H1 (cell line): Measurements from ENCODE around the gene EPHA6. TPM values are rescaled to one million over a fixed set of nuclear protein-coding genes. Genes with fewer than 3 reads are reported as not detected.

Experiments
- CTCF ChIA-PET: fragments of 300-600 bp; sonication (Branson Sonifier 250); formaldehyde crosslinking; loops from one replicate; lab custom pipeline; 2021; ENCODE audit not compliant: partially characterized antibody; lab: Charles Lee
- POLR2A ChIA-PET: fragments of 300-600 bp; sonication (Branson Sonifier 250); formaldehyde crosslinking; loops from one replicate; lab custom pipeline; 2021; ENCODE audit warnings: inconsistent platforms; ENCODE audit not compliant: partially characterized antibody; lab: Charles Lee
- DNase-seq, 2 experiments: peaks; one replicate each; pipeline versions ENCODE4 v3.0.0 to v3.0.0-alpha.2; 2010 to 2022; ENCODE audit warnings: low spot score in 2 of 2, low read depth in 1 of 2, mixed read lengths in 1 of 2
- FAIRE-seq: peaks from 2 replicates; lab custom pipeline; 2011; peaks lifted over from hg19 to GRCh38; lab: Jason Lieb, UNC
- H2AFZ ChIP-seq: 2 replicates; pipeline ENCODE4 v1.8.1; 2012; ENCODE audit warnings: low read length, inconsistent platforms
- H2AK5ac ChIP-seq: 2 replicates; pipeline ENCODE4 v1.6.1; 2013; ENCODE audit warnings: low read depth, low read length
- H2BK120ac ChIP-seq: replicated peaks from 2 replicates; pipeline ENCODE3; 2013; ENCODE audit warnings: low read depth, low read length, inconsistent platforms
- H2BK12ac ChIP-seq: 2 replicates; pipeline ENCODE4 v1.6.1; 2013; ENCODE audit warnings: low read depth, low read length
- H2BK15ac ChIP-seq: 2 replicates; pipeline ENCODE4 v1.6.1; 2013; ENCODE audit warnings: low read length
- H2BK20ac ChIP-seq: 2 replicates; pipeline ENCODE4 v1.6.1; 2013; ENCODE audit warnings: low read length
- H2BK5ac ChIP-seq: 2 replicates; pipeline ENCODE4 v1.6.1; 2013; ENCODE audit warnings: low read depth, low read length
- H3K14ac ChIP-seq: 2 replicates; pipeline ENCODE4 v1.6.1; 2013; ENCODE audit warnings: inconsistent platforms; ENCODE audit not compliant: insufficient read length
- H3K18ac ChIP-seq: 2 replicates; pipeline ENCODE4 v1.6.1; 2013; ENCODE audit warnings: low read length; ENCODE audit errors: extremely low read depth
- H3K23ac ChIP-seq: 2 replicates; pipeline ENCODE4 v1.6.1; 2013; ENCODE audit warnings: inconsistent platforms; ENCODE audit not compliant: insufficient read length
- H3K23me2 ChIP-seq: 2 replicates; pipeline ENCODE4 v1.6.1; 2013; ENCODE audit warnings: low read depth, low read length
- H3K27ac ChIP-seq: 2 replicates; pipeline ENCODE4 v1.6.1; 2011; ENCODE audit warnings: low read depth, low read length, inconsistent platforms
- H3K27me3 ChIP-seq, 4 experiments: replicated peaks in 1 of 4; 1 replicate in 1 of 4; 2 replicates in 3 of 4; pipeline versions ENCODE4 v1.6.1 to v1.8.1; 2011 to 2013; ENCODE audit warnings: low read length in 3 of 4, mild to moderate bottlenecking in 3 of 4, inconsistent platforms in 2 of 4, mixed read lengths in 2 of 4, moderate library complexity in 1 of 4; ENCODE audit not compliant: control insufficient read depth in 3 of 4, insufficient read depth in 3 of 4; ENCODE audit errors: extremely low read depth in 1 of 4
- H3K36me3 ChIP-seq, 4 experiments: 2 replicates each; pipeline versions ENCODE4 v1.6.1 to v1.8.1; 2011 to 2013; ENCODE audit warnings: mild to moderate bottlenecking in 4 of 4, low read length in 3 of 4, moderate library complexity in 2 of 4, control low read depth in 1 of 4, inconsistent platforms in 1 of 4; ENCODE audit not compliant: insufficient read depth in 4 of 4, control insufficient read depth in 2 of 4
- H3K4ac ChIP-seq: replicated peaks from 2 replicates; pipeline ENCODE3; 2013; ENCODE audit warnings: low read length, low read depth, mixed read lengths, inconsistent platforms; ENCODE audit not compliant: insufficient read length
- H3K4me1 ChIP-seq, 4 experiments: replicated peaks in 1 of 4; 1 replicate in 1 of 4; 2 replicates in 3 of 4; pipeline versions ENCODE4 v1.6.1 to v1.8.1; 2011 to 2013; ENCODE audit warnings: low read length in 3 of 4, inconsistent platforms in 2 of 4, mixed read lengths in 1 of 4; ENCODE audit not compliant: insufficient read depth in 4 of 4, control insufficient read depth in 3 of 4
- H3K4me2 ChIP-seq, 2 experiments: 2 replicates each; pipeline versions ENCODE4 v1.6.1 to v1.8.1; 2011 to 2013; ENCODE audit warnings: low read depth in 2 of 2, low read length in 2 of 2, control low read depth in 1 of 2, inconsistent platforms in 1 of 2, mild to moderate bottlenecking in 1 of 2; ENCODE audit not compliant: insufficient read depth in 1 of 2
- H3K4me3 ChIP-seq, 4 experiments: fragments of 200-600, 300-600 bp in 1 of 4; sonication (generic), shearing (Covaris generic), sonication (Bioruptor Twin) in 1 of 4; 2 replicates each; pipeline versions ENCODE4 v1.5.1 to v1.8.1; 2011 to 2016; ENCODE audit warnings: low read length in 4 of 4, low read depth in 3 of 4, control low read depth in 2 of 4, inconsistent platforms in 2 of 4, mild to moderate bottlenecking in 2 of 4, mixed read lengths in 1 of 4, moderate library complexity in 1 of 4; ENCODE audit not compliant: insufficient read depth in 2 of 4; ENCODE audit errors: extremely low read depth in 1 of 4
- H3K56ac ChIP-seq: replicated peaks from 2 replicates; pipeline ENCODE3; 2013; ENCODE audit warnings: low read depth, mild to moderate bottlenecking, mixed read lengths, low read length, inconsistent platforms; ENCODE audit not compliant: insufficient read length
- H3K79me1 ChIP-seq: 2 replicates; pipeline ENCODE4 v1.6.1; 2013; ENCODE audit warnings: low read depth, low read length, control low read depth
- H3K79me2 ChIP-seq, 2 experiments: 2 replicates each; pipeline versions ENCODE4 v1.6.1 to v1.8.1; 2012 to 2013; ENCODE audit warnings: low read length in 2 of 2, mild to moderate bottlenecking in 2 of 2, inconsistent platforms in 1 of 2; ENCODE audit not compliant: insufficient read depth in 2 of 2, control insufficient read depth in 1 of 2
- H3K9ac ChIP-seq, 4 experiments: replicated peaks in 1 of 4; 1 replicate in 1 of 4; 2 replicates in 3 of 4; pipeline versions ENCODE4 v1.6.1 to v1.8.1; 2011 to 2013; ENCODE audit warnings: low read depth in 3 of 4, low read length in 3 of 4, control low read depth in 2 of 4, mild to moderate bottlenecking in 2 of 4, moderate library complexity in 2 of 4, inconsistent platforms in 1 of 4; ENCODE audit errors: extremely low read depth in 1 of 4
- H3K9me3 ChIP-seq, 2 experiments: 2 replicates each; pipeline versions ENCODE4 v1.6.1 to v1.8.1; 2012 to 2013; ENCODE audit warnings: mild to moderate bottlenecking in 2 of 2, moderate library complexity in 2 of 2, control low read depth in 1 of 2, inconsistent platforms in 1 of 2, low read depth in 1 of 2, low read length in 1 of 2, mixed read lengths in 1 of 2; ENCODE audit not compliant: insufficient read depth in 2 of 2
- H4K20me1 ChIP-seq, 2 experiments: replicated peaks in 1 of 2; 2 replicates each; pipeline versions ENCODE3 to v1.8.1; 2011 to 2013; ENCODE audit warnings: inconsistent platforms in 2 of 2, low read length in 2 of 2, mild to moderate bottlenecking in 1 of 2; ENCODE audit not compliant: insufficient read depth in 2 of 2, control insufficient read depth in 1 of 2
- H4K5ac ChIP-seq: 2 replicates; pipeline ENCODE4 v1.6.1; 2013; ENCODE audit warnings: low read length, low read depth, mixed read lengths, inconsistent platforms; ENCODE audit not compliant: insufficient read length
- H4K8ac ChIP-seq: 2 replicates; pipeline ENCODE4 v1.8.0; 2013; ENCODE audit warnings: mild to moderate bottlenecking, moderate library complexity, low read length, inconsistent platforms; ENCODE audit not compliant: insufficient read depth; ENCODE audit errors: extremely low read depth
- H4K91ac ChIP-seq: replicated peaks from 2 replicates; pipeline ENCODE3; 2013; ENCODE audit warnings: low read length, mixed read lengths, inconsistent platforms; ENCODE audit not compliant: insufficient read length
- CBX8 ChIP-seq: fragments of 300-800, 300-1000 bp; sonication (generic); IDR thresholded peaks from 2 replicates; pipeline ENCODE4 v1.7.1; 2016; ENCODE audit warnings: low read depth, low read length, borderline replicate concordance
- CTBP2 ChIP-seq: IDR thresholded peaks from 2 replicates; pipeline ENCODE4 v1.7.0; 2011; ENCODE audit warnings: borderline replicate concordance, mild to moderate bottlenecking, moderate library complexity, mixed read lengths, low read length; ENCODE audit not compliant: insufficient read depth, insufficient read length
- E2F6 ChIP-seq: IDR thresholded peaks from 2 replicates; pipeline ENCODE4 v1.6.1; 2012; ENCODE audit warnings: inconsistent platforms
- EGR1 ChIP-seq: IDR thresholded peaks from 2 replicates; pipeline ENCODE4 v1.6.1; 2011; ENCODE audit warnings: low read depth, low read length, borderline replicate concordance
- JUN ChIP-seq: IDR thresholded peaks from 2 replicates; pipeline ENCODE4 v1.6.1; 2011; ENCODE audit warnings: low read depth, mild to moderate bottlenecking, improper control_type of control experiment, low read length
- PHF8 ChIP-seq: fragments of 200-600 bp; sonication (generic); conservative IDR thresholded peaks from 2 replicates; pipeline ENCODE4 v1.7.1; 2012; ENCODE audit warnings: low read depth, mild to moderate bottlenecking, inconsistent platforms, low read length, moderate library complexity
- RNF2 ChIP-seq: fragments of 200-900, 300-1000 bp; sonication (generic); IDR thresholded peaks from 2 replicates; pipeline ENCODE4 v1.7.1; 2016; ENCODE audit warnings: borderline replicate concordance, low read depth, mild to moderate bottlenecking, antibody characterized with exemption, low read length; ENCODE audit not compliant: poor library complexity, severe bottlenecking; ENCODE audit errors: missing control alignments
- SIN3A ChIP-seq, 2 experiments: IDR thresholded peaks in 1 of 2; conservative IDR thresholded peaks in 1 of 2; 2 replicates each; pipeline ENCODE4 v1.6.1; 2011 to 2012; ENCODE audit warnings: low read length in 2 of 2, improper control_type of control experiment in 1 of 2, low read depth in 1 of 2, mild to moderate bottlenecking in 1 of 2
- SRF ChIP-seq: IDR thresholded peaks from 2 replicates; pipeline ENCODE4 v1.6.1; 2011; ENCODE audit warnings: mild to moderate bottlenecking, low read depth, low read length, moderate library complexity
- TAF7 ChIP-seq: optimal IDR thresholded peaks from 2 replicates; pipeline ENCODE3; 2011; ENCODE audit warnings: low read depth, mild to moderate bottlenecking, inconsistent platforms, low read length, moderate library complexity, borderline replicate concordance
- TBP ChIP-seq: IDR thresholded peaks from 2 replicates; pipeline ENCODE4 v1.6.1; 2011; ENCODE audit warnings: low read depth, low read length, improper control_type of control experiment
- TEAD4 ChIP-seq: IDR thresholded peaks from 2 replicates; pipeline ENCODE4 v1.6.1; 2012; ENCODE audit warnings: low read depth, low read length, inconsistent platforms, mixed read lengths
- WGBS, 2 experiments: shearing (Covaris generic) in 1 of 2; methylation state at CpG; one replicate each; pipeline versions ENCODE4 v1.1.6 to v1.1.7; 2013 to 2015; ENCODE audit warnings: low lambda C conversion rate in 2 of 2, mixed read lengths in 2 of 2, inconsistent platforms in 1 of 2, low coverage in 1 of 2, missing lambda C conversion rate in 1 of 2; ENCODE audit not compliant: insufficient replicate concordance in 2 of 2, insufficient coverage in 1 of 2, insufficient read length in 1 of 2; ENCODE audit errors: extremely low coverage in 1 of 2, missing lambda C conversion rate in 1 of 2; 5-methylcytosine and 5-hydroxymethylcytosine counted together
- polyA plus RNA-seq, 7 experiments: library from polyadenylated mRNA; depleted of rRNA in 3 of 7; stranded (reverse) in 5 of 7; unstranded in 2 of 7; fragments of >200 nt in 5 of 7; fragments of 200-250 nt in 2 of 7; gene quantifications; 1 replicate in 5 of 7; 2 replicates in 1 of 7; 4 replicates in 1 of 7; pipeline versions ENCODE4 v1.2.1 to v1.2.3, GENCODE V29; 2011 to 2013; ENCODE audit warnings: missing spikeins in 2 of 7, mixed read lengths in 2 of 7
- total RNA-seq: library from RNA; stranded (reverse); fragmentation: NEBNext Ultra II Directional; extraction: Animal tissue kit (Norgen Biotek cat#: 25700); gene quantifications from 2 replicates; pipeline ENCODE4 v1.2.1, GENCODE V29; 2021

EPHA6 gene
- total and polyA plus RNA-seq, 2 of the 8 experiments (the other 6 are each of a cell fraction or from before 2014, with no cell fraction given): 0.83 to 3.2 TPM

GRCh38 chr3:97293596-97294131 lies 479.3 kb downstream of the EPHA6 start:
- H3K36me3 ChIP-seq: no peaks in the 10 kb centered on the region
- no peak overlapping the region for H4K5ac ChIP-seq
- no peaks in the 10 kb centered on the region for H3K4me1 ChIP-seq
- H3K23ac ChIP-seq: no peak overlapping the region
- 93% methylated on average over 5 of the region's 5 CpGs; no CpG with 5 or more reads in 1 of the 2 experiments for WGBS, 2 experiments
- no peak overlapping the region for H2BK20ac ChIP-seq
- no peak overlapping the region for H3K4me3 ChIP-seq
- CTCF ChIA-PET: no interaction called here
- H4K8ac ChIP-seq: no peak overlapping the region; the same call in 1 of the 2 replicates
- H2AFZ ChIP-seq: no peak overlapping the region
- no peak overlapping the region for H3K56ac ChIP-seq
- no peak for DNase-seq
- FAIRE-seq: no peak
- H4K91ac ChIP-seq: no peak overlapping the region
- peaks cover 7 to 16% of the 10 kb centered on the region in 2 experiments for H3K9me3 ChIP-seq
- H2BK12ac ChIP-seq: no peak overlapping the region
- no peaks in the 10 kb centered on the region for H3K79me1 ChIP-seq
- no peak overlapping the region for H3K4ac ChIP-seq
- no peak overlapping the region for H3K18ac ChIP-seq
- H3K4me2 ChIP-seq: no peak overlapping the region
- H4K20me1 ChIP-seq: no peaks in the 10 kb centered on the region
- POLR2A ChIA-PET: no interaction called here
- no peak overlapping the region for H2BK15ac ChIP-seq
- H3K27me3 ChIP-seq: no peaks in the 10 kb centered on the region
- H3K14ac ChIP-seq: no peak overlapping the region
- H2BK120ac ChIP-seq: no peak overlapping the region
- H2AK5ac ChIP-seq: no peak overlapping the region
- H3K23me2 ChIP-seq: no peaks in the 10 kb centered on the region
- no peaks in the 10 kb centered on the region for H3K79me2 ChIP-seq
- no peak overlapping the region for H3K9ac ChIP-seq
- H3K27ac ChIP-seq: no peak overlapping the region
- H2BK5ac ChIP-seq: no peak overlapping the region
- TF ChIP-seq TEAD4 (no peak), RNF2 (no peak), SIN3A (conservative IDR thresholded peaks at IDR 0.05 in 1 of 2, IDR thresholded peaks at IDR 0.05 in 1 of 2; ENCODE audit: low read depth in 1 of 2, low read length in 2 of 2) (no peak), SRF (no peak), CTBP2 (no peak), CBX8 (no peak), EGR1 (no peak), PHF8 (no peak), TBP (no peak), E2F6 (no peak), JUN (no peak), TAF7 (no peak)
